GM13976 (cell line): ENCODE results near the gene FOXC1.

Experiments
- DNase-seq: peaks from one replicate; pipeline ENCODE4 v3.0.0; 2012; ENCODE audit warnings: low spot score
- CTCF ChIP-seq: IDR thresholded peaks from 2 replicates; pipeline ENCODE4 v1.5.1; 2012; ENCODE audit warnings: borderline replicate concordance, mild to moderate bottlenecking; ENCODE audit not compliant: insufficient read depth; ENCODE audit errors: extremely low read depth, missing control alignments, control extremely low read depth
- in situ Hi-C: fragments of 300-500 bp; cut with MboI; formaldehyde crosslinking; loops from one replicate; pipeline ENCODE4 v1.12.0; 2022; ENCODE audit warnings: low sequenced_read_pairs, mixed read lengths, inconsistent platforms; ENCODE audit not compliant: unreplicated experiment

The FOXC1 gene

GRCh38 chr6:1587977-1588376 lies 21.7 kb upstream of the FOXC1 start:
- no peak for TF ChIP-seq CTCF
- in situ Hi-C loops = loop anchor here (25.0 kb wide), 1 partner anchor 1049 kb away; no protein-coding TSS in a partner anchor
- no peak for DNase-seq

GRCh38 chr6:1589208-1589607 lies 20.5 kb upstream of the FOXC1 start:
- in situ Hi-C loops = loop anchor here (25.0 kb wide), 1 partner anchor 1048 kb away; no protein-coding TSS in a partner anchor
- no peak for DNase-seq
- TF ChIP-seq CTCF = no peak

- in situ Hi-C loops = loop anchor here (10.0 to 25.0 kb wide), 2 partner anchors 764 to 1047 kb away; no protein-coding TSS in a partner anchor
- DNase-seq = no peak
- no peak for TF ChIP-seq CTCF
Observed at GRCh38 chr6:1590580-1590979, 19.1 kb upstream of the FOXC1 start.

- in situ Hi-C loops = loop anchor here (10.0 to 25.0 kb wide), 2 partner anchors 764 to 1046 kb away; no protein-coding TSS in a partner anchor
- TF ChIP-seq CTCF = no peak
- no peak for DNase-seq
Observed at GRCh38 chr6:1591243-1591642, 18.5 kb upstream of the FOXC1 start.

GRCh38 chr6:1591926-1592325 lies 17.8 kb upstream of the FOXC1 start:
- no peak for DNase-seq
- in situ Hi-C loops = loop anchor here (10.0 to 25.0 kb wide), 2 partner anchors 763 to 1045 kb away; no protein-coding TSS in a partner anchor
- no peak for TF ChIP-seq CTCF

GRCh38 chr6:1592852-1593251 lies 16.9 kb upstream of the FOXC1 start:
- no peak for TF ChIP-seq CTCF
- in situ Hi-C loops = loop anchor here (10.0 to 25.0 kb wide), 2 partner anchors 762 to 1044 kb away; no protein-coding TSS in a partner anchor
- no peak for DNase-seq
